Thyroid gland (tissue), 4 donors: Measurements from ENCODE around the gene PPP2R2B.

Experiments
- CTCF ChIP-seq, 6 experiments: fragments of 200-600 bp in 3 of 6; fragments of 450-650 bp in 3 of 6; sonication (generic) in 3 of 6; IDR thresholded peaks; one replicate each; pipeline ENCODE4 v1.5.1; 2016 to 2019; ENCODE audit warnings: antibody characterized with exemption in 6 of 6, mild to moderate bottlenecking in 2 of 6, inconsistent platforms in 1 of 6, moderate library complexity in 1 of 6
- POLR2A ChIP-seq, 2 donors: fragments of 450-650 bp; IDR thresholded peaks; one replicate each; pipeline ENCODE4 v1.6.1; 2017; ENCODE audit warnings: antibody characterized with exemption in 2 of 2, mild to moderate bottlenecking in 2 of 2, moderate library complexity in 1 of 2

DNA sequence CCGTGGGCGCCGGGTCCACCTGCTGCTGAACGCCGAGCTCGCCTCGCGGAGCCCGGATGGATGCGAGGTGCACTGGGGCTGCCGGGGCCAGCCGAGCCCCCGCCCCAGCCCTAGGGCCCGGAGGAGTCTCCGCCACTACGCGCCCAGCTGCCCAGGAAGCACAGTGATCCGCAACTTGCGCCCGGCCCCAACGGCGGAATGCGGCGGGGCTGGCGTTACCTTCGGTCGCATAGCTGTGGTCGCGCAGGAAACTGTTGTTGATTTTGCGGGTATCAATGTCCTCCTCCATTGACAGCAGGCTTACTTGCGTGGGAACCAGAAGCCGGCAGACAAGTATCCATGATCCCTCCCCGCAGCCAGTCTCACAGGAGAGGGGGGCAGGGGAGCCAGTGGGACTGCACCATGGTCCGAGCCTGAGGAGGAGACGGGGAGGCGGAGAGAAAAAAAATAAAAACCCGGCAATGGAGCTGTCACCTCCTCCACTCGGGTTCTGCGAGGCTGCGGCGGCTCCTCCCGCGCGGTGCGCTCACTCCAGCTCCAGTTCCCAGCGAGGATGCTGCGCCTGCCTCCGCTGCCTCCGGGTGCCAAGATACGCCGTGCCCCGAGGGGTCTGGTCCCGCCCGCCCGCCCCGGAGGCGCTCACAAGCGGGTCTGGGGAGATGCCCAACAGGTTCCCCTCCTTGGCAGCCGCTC lies 628 bp downstream of the PPP2R2B start:
- TF ChIP-seq CTCF (IDR thresholded peaks at IDR 0.05): no peak
- no peak for TF ChIP-seq POLR2A (IDR thresholded peaks at IDR 0.05)
